Hepatocyte (in vitro differentiated cells): ENCODE data around the gene HES5. TPM values are rescaled to one million over a fixed set of nuclear protein-coding genes. Genes with fewer than 3 reads are reported as not detected.

ENCODE experiments used
- DNase-seq: peaks from one replicate; pipeline ENCODE4 v3.0.0-alpha.2; 2016; ENCODE audit warnings: low spot score
- H2AFZ ChIP-seq: fragments of 200-600 bp; sonication (generic); 2 replicates; pipeline ENCODE4 v1.6.0; 2016; ENCODE audit warnings: antibody characterized with exemption, mild to moderate bottlenecking
- H3K27ac ChIP-seq: fragments of 200-600 bp; sonication (generic); 2 replicates; pipeline ENCODE4 v1.5.1; 2016; ENCODE audit warnings: mild to moderate bottlenecking
- H3K27me3 ChIP-seq: fragments of 200-600 bp; sonication (generic); 2 replicates; pipeline ENCODE4 v1.6.1; 2016
- H3K36me3 ChIP-seq: fragments of 200-600 bp; sonication (generic); replicated peaks from 2 replicates; pipeline ENCODE4 v1.5.1; 2016; ENCODE audit warnings: low read depth; ENCODE audit not compliant: insufficient read depth
- H3K4me1 ChIP-seq: fragments of 200-600 bp; sonication (generic); 2 replicates; pipeline ENCODE4 v1.5.1; 2016; ENCODE audit warnings: mild to moderate bottlenecking, moderate library complexity; ENCODE audit not compliant: insufficient read depth
- H3K4me2 ChIP-seq: fragments of 200-600 bp; sonication (generic); 2 replicates; pipeline ENCODE4 v1.6.0; 2016
- H3K4me3 ChIP-seq: fragments of 200-600 bp; sonication (generic); 2 replicates; pipeline ENCODE4 v1.5.1; 2016; ENCODE audit warnings: mild to moderate bottlenecking
- H3K79me2 ChIP-seq: fragments of 200-600 bp; sonication (generic); 2 replicates; pipeline ENCODE4 v1.6.0; 2017; ENCODE audit warnings: mild to moderate bottlenecking
- H3K9me2 ChIP-seq: fragments of 200-600 bp; sonication (generic); replicated peaks from 2 replicates; pipeline ENCODE4 v1.6.0; 2017; ENCODE audit warnings: mild to moderate bottlenecking; ENCODE audit not compliant: insufficient read depth
- H3K9me3 ChIP-seq: fragments of 200-600 bp; sonication (generic); 2 replicates; pipeline ENCODE4 v1.5.1; 2016; ENCODE audit warnings: low read depth, mild to moderate bottlenecking
- H4K20me1 ChIP-seq: fragments of 200-600 bp; sonication (generic); 2 replicates; pipeline ENCODE4 v1.6.0; 2016; ENCODE audit warnings: mild to moderate bottlenecking; ENCODE audit not compliant: insufficient read depth, poor library complexity, severe bottlenecking
- CTCF ChIP-seq: fragments of 200-600 bp; sonication (generic); IDR thresholded peaks from 2 replicates; pipeline ENCODE4 v1.5.1; 2016; ENCODE audit warnings: antibody characterized with exemption, mild to moderate bottlenecking; ENCODE audit not compliant: poor library complexity
- EZH2 ChIP-seq: fragments of 200-600 bp; sonication (generic); IDR thresholded peaks from 2 replicates; pipeline ENCODE4 v1.6.1; 2016; ENCODE audit warnings: antibody characterized with exemption, mild to moderate bottlenecking, borderline replicate concordance
- EZH2phosphoT487 ChIP-seq: fragments of 200-600 bp; sonication (generic); IDR thresholded peaks from one replicate; pipeline ENCODE4 v1.6.1; 2018; ENCODE audit warnings: antibody characterized with exemption, mild to moderate bottlenecking, low read depth, moderate library complexity; ENCODE audit not compliant: unreplicated experiment, severe bottlenecking
- WGBS: methylation state at CpG from one replicate; pipeline ENCODE4 v1.1.6; 2016; ENCODE audit warnings: low lambda C conversion rate; ENCODE audit errors: missing lambda C conversion rate; 5-methylcytosine and 5-hydroxymethylcytosine counted together
- polyA plus RNA-seq: library from polyadenylated mRNA; unstranded; fragments of >200 nt; fragmentation: Nextera tagmentation; extraction: Ambion mirVana; gene quantifications from 2 replicates; pipeline ENCODE4 v1.2.1, GENCODE V29; 2016
- total RNA-seq: library from RNA; depleted of rRNA; stranded (reverse); fragments of >200 nt; gene quantifications from 2 replicates; pipeline ENCODE4 v1.2.3, GENCODE V29; 2014

The HES5 gene
- total and polyA plus RNA-seq, 2 experiments from 2014 or later, result 1.0 TPM; not detected in 1

- peaks cover 28% of the 10 kb centered on the region for H3K27me3 ChIP-seq
- no peak overlapping the region for H3K27ac ChIP-seq
- H3K9me2 ChIP-seq, result no peaks in the 10 kb centered on the region
- 39% methylated on average over 17 of the region's 18 CpGs for WGBS
- H3K9me3 ChIP-seq, result no peaks in the 10 kb centered on the region
- peaks cover 14% of the 10 kb centered on the region for H3K4me1 ChIP-seq
- no peak for TF ChIP-seq EZH2phosphoT487
- no peak for TF ChIP-seq CTCF
- TF ChIP-seq EZH2, result no peak
- DNase-seq, result peak; percentile 77
- no peak overlapping the region for H3K4me3 ChIP-seq
- H2AFZ ChIP-seq, result no peak overlapping the region
- no peaks in the 10 kb centered on the region for H4K20me1 ChIP-seq
- no peak overlapping the region for H3K4me2 ChIP-seq
- H3K79me2 ChIP-seq, result no peaks in the 10 kb centered on the region
- H3K36me3 ChIP-seq, result no peaks in the 10 kb centered on the region
Measured at GRCh38 chr1:2534687-2535441, 4.8 kb upstream of the HES5 start.

GRCh38 chr1:2534315-2534686 lies 4.2 kb upstream of the HES5 start:
- H2AFZ ChIP-seq, result no peak overlapping the region
- no peak overlapping the region for H3K4me2 ChIP-seq
- WGBS, result 53% methylated on average over 6 of the region's 7 CpGs

GRCh38 chr1:2533365-2533764 lies 3.3 kb upstream of the HES5 start:
- no peak overlapping the region for H3K4me2 ChIP-seq
- no peaks in the 10 kb centered on the region for H3K9me3 ChIP-seq
- 67% methylated on average over 11 of the region's 11 CpGs for WGBS
- no peak overlapping the region for H2AFZ ChIP-seq
- DNase-seq, result no peak
- H3K4me3 ChIP-seq, result no peak overlapping the region
- H3K27ac ChIP-seq, result no peak overlapping the region
- H3K9me2 ChIP-seq, result no peaks in the 10 kb centered on the region
- no peaks in the 10 kb centered on the region for H4K20me1 ChIP-seq
- no peaks in the 10 kb centered on the region for H3K36me3 ChIP-seq
- H3K4me1 ChIP-seq, result peaks cover 21% of the 10 kb centered on the region
- TF ChIP-seq EZH2phosphoT487, result no peak
- TF ChIP-seq CTCF, result no peak
- no peak for TF ChIP-seq EZH2
- H3K27me3 ChIP-seq, result peaks cover 39% of the 10 kb centered on the region
- no peaks in the 10 kb centered on the region for H3K79me2 ChIP-seq

More at GRCh38 chr1:2534315-2534686, 4.2 kb upstream of the HES5 start:
- TF ChIP-seq EZH2phosphoT487 (no peak), EZH2 (no peak), CTCF (no peak)
- no peak overlapping the region for H3K27ac ChIP-seq
- H3K9me3 ChIP-seq, result no peaks in the 10 kb centered on the region
- H3K27me3 ChIP-seq, result peaks cover 30% of the 10 kb centered on the region
- H3K4me3 ChIP-seq, result no peak overlapping the region
- no peaks in the 10 kb centered on the region for H4K20me1 ChIP-seq
- H3K9me2 ChIP-seq, result no peaks in the 10 kb centered on the region
- no peaks in the 10 kb centered on the region for H3K36me3 ChIP-seq
- DNase-seq, result no peak
- no peaks in the 10 kb centered on the region for H3K79me2 ChIP-seq
- H3K4me1 ChIP-seq, result peaks cover 16% of the 10 kb centered on the region
